Activated gamma-delta T cell treated with Interleukin-2 at 50 U/mL for 16 hours (primary cell): ENCODE results near the gene ENTPD6.

ENCODE experiments used
- DNase-seq: peaks from one replicate; pipeline ENCODE4 v3.0.0-alpha.2; 2020

ENTPD6 gene

DNA sequence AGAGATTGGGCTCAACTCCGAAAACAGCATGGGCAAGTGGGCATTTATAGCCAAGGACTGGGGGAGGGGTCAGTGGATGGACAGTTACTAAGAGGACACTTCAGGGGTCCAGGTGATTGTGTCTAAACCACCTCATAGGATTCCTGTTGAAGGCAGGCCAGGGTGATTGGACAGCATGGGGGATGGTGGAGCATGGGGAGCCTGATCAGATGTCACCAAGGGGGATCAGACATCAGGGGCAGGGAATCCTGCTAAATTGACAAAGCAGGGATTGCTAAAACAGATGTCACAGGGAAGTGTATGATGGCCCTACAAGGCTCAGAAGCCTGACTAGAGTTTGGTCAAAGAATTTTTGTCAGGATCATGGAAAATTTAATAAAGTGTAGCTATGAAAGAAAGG, 49.9 kb downstream of the ENTPD6 start:
- no peak for DNase-seq

DNA sequence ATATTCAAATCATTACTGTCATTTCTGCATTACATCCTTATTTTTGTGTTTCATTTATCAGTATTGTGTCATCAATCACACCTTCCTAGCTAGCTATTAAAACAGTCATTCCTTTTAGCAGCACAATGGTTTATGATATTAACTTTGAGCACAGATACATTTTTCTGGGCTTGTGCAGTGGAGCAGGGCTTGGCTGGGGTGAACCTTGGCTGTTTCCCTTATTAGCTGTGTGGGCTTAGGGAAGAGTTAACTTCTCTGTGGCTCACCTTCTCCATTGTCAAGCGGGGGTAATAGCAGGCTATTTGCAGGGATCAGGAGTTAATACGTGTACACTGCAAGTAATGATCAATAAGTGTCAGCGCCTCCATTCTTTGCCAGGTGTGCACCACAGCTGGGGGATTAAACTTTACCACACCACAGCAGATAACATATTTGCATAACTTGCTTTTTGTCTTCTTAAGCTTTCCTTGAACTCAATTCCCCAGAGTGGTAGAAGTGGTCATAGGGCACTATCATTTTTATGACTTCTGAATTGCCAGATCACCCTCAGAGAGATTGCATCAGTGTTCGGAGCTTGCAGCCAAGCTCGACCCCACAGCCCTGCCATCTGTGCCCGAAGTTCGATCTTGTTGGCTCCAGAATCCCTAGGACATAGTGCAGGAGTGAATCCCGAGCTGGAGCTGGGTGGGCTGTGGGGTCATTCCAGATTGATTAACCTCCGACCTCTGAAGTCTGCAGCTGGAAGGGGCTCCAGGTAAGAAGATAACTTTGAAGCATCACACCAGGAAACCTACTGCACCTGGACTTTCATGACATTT, 50.9 kb downstream of the ENTPD6 start:
- no peak for DNase-seq

DNA sequence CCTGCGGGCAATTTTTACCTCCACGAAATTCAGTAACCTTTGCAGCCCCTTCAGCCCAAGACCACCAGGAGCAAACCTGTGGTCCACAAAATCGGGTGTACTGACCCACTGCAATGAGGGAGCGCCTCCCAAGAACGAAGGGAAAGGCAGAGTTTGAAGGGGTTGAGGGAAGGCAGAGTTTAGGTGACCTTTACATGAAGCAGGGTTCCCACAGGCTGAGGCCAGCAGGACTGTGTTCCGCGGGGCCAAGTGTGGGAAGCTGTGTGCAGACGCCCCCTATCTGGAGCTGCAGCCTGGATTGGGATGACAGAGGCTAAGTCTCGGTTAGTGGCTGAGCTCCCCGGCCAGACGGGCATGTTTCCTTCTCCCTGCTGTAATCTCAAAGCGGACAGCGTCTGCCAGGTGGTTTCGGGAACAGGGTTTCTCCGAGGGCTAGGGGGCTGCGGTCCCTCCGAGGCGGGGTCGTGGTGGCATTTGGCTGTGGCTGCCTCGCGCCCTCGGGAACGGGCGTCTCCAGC, 51.5 kb downstream of the ENTPD6 start:
- no peak for DNase-seq

DNA sequence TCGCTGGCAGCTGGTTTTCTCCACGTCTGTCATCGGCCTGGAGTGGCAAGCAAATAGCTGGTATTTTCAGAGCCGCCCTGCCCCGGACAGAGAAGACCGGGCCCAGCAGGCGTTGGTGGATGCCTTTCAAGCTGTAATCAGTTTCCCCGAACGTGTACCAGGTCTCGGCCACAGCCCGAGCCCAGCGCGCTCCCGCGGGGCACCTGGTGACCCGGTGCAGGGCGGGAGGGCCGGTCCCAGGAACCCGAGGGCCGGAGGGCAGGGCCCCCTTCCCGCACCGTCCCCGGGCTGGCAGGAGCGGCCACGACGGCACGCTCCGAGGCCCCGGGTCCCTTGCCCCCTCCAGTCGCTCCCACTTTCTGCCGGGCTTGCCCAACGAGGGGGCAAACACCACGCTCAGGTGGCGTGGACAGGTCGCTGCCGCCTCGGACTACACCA, 52.0 kb downstream of the ENTPD6 start:
- no peak for DNase-seq

DNA sequence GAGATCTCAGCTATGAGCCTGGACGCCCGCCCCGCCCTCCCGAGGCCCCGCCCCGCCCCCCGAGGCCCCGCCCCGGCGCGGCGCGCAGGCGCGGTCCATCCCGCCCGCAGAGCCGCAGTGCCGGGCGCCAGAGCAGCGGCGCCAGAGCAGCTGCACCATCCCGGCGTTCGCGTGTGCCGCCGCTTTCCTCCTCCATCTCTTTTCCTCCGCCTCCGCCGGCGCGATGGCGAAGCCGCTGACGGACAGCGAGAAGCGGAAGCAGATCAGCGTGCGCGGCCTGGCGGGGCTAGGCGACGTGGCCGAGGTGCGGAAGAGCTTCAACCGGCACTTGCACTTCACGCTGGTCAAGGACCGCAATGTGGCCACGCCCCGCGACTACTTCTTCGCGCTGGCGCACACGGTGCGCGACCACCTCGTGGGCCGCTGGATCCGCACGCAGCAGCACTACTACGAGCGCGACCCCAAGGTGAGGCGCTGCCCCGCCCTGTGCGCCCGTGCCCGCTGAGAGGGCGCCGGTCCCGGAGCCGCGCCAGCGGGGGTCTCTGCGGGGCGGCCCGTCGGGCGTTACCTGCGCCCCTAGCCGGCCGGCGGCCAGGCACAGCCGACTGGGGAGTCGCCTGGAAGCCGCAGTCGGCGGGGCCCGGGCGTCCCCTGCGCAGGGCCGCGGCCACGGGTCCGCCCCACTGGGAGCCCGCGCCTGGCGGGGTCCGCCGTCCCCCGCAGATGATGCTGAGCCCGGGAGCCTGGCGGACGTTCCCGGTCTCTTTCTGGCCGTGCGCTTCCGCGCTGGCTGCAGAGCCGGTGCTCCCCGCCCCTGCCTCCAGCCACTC, 52.7 kb downstream of the ENTPD6 start, which contains the start of gene PYGB:
TSS of gene PYGB (plus strand) at position 130 of the 830 bp plus-strand sequence. CDS start at position 224, 94 bp downstream.
- DNase-seq, result peak; percentile 62

- DNase-seq, result no peak
These were observed 53.3 kb downstream of the ENTPD6 start for GRCh38 chr20:25248786-25249172.

GRCh38 chr20:25249198-25249931, 53.9 kb downstream of the ENTPD6 start:
- no peak for DNase-seq

GRCh38 chr20:25250508-25250907, 55.0 kb downstream of the ENTPD6 start:
- no peak for DNase-seq

GRCh38 chr20:25251019-25251418, 55.5 kb downstream of the ENTPD6 start:
- no peak for DNase-seq

DNA sequence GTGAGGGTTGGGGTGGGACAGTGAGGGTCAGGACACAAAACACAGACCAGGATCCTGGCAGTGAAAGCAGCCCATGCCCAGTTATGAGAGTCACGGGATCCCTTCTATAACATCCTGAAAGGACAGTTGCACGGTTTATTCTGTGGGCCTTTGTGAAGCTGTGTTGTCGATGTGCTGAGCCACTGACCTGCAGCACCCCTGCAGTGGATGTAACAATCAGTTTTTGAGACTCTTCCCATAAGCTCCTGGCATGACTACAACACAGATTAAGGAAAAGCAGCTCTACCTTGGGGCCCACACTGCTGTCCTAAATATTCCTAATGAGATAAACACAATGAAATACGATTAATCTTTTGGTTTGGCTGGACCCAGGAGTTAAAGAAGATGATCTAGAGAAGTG, 56.0 kb downstream of the ENTPD6 start:
- no peak for DNase-seq

- DNase-seq, result no peak
These were observed 56.7 kb downstream of the ENTPD6 start for GRCh38 chr20:25252230-25252651.

- no peak for DNase-seq
These were observed 57.3 kb downstream of the ENTPD6 start for GRCh38 chr20:25252686-25253421.

DNA sequence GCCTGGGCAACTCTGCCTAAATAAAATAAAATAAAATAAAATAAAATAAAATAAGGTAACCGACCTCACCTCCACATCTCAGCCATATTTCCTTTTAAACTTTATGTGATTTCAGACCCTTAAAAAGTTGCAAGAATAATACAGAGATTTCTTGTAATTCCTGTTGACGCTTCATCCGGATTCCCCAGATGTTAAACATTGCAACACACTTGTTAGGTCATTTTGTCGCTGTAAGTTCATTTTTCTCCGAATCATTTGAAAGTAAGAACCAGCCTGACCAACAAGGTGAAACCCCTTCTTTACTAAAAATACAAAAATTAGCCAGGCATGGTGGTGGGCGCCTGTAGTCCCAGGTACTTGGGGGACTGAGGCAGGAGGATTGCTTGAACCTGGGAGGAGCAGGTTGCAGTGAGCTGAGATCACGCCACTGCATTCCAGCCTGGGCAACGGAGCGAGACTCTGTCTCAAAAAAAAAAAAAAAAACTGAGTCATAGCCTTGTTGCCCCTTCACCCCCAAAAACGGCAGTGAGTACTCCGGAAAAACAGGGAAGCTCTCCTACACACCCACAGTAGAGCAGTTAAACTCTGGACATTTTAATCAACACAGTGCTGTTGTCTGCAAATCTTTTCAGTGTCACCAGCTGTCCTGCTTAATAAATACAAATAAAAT, 58.2 kb downstream of the ENTPD6 start:
- no peak for DNase-seq

GRCh38 chr20:25254571-25254970, 59.1 kb downstream of the ENTPD6 start:
- no peak for DNase-seq

DNA sequence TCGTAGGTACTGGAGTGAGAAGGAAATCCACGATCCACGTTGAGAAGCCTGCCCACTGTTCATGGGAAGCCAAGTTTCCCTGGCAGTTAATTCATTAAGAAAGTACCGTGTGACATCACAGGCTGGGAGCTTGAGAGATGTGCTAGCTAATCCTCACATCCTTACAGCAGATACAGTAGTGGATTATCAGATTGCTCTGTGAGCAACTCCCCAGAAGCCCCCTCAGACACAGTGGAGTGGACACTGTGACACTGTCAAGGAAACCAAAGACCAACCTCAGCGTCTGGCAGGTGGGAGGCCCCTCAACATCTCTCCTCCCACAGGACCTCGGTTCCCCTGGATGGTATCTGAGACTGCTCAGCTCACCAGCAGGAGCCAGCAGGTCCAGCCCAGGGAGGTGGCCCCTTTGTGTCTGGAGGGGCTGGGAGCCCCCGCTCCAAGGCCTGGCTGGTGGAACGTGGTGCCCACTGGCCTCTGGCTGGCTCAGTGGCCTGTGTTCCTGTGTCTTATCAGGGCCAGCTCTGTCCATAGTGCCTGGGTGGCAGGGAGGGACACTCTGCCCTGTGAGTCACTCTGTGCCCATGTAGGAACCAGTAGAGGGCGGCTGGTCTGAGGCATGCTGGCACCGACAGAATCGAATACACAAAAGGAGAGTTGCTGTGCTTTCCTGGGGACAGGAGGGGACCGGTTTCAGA, 59.6 kb downstream of the ENTPD6 start:
- no peak for DNase-seq

GRCh38 chr20:25256226-25256859, 60.8 kb downstream of the ENTPD6 start:
- DNase-seq, result no peak

- no peak for DNase-seq
These were observed 61.6 kb downstream of the ENTPD6 start for GRCh38 chr20:25257130-25257529.

- DNase-seq, result no peak
These were observed 62.4 kb downstream of the ENTPD6 start for GRCh38 chr20:25257756-25258475.

GRCh38 chr20:25258476-25258805, 62.9 kb downstream of the ENTPD6 start:
- no peak for DNase-seq

GRCh38 chr20:25258828-25259227, 63.3 kb downstream of the ENTPD6 start:
- DNase-seq, result no peak
